ENCODE measurements around the gene EP300.
"Not testable (repeated sequence)": the region's sequence is repeated elsewhere in the genome, so short reads cannot be mapped to it uniquely, and the experiment has no call there.

EP300 gene

GRCh38 chr22:41169157-41169556 lies 76.8 kb downstream of the EP300 start:
- DNase-seq: no peak

GRCh38 chr22:41171996-41172395 lies 79.6 kb downstream of the EP300 start:
- no peak for DNase-seq

- DNase-seq: no peak
Observed at GRCh38 chr22:41175546-41175945, 83.2 kb downstream of the EP300 start.

GRCh38 chr22:41177040-41177621 lies 84.7 kb downstream of the EP300 start:
- no peak for DNase-seq

- no peak for DNase-seq
Observed at GRCh38 chr22:41177622-41178424, 85.4 kb downstream of the EP300 start.

GRCh38 chr22:41178425-41178975 lies 86.1 kb downstream of the EP300 start:
- no peak for DNase-seq

- DNase-seq: not testable (repeated sequence)
Observed at GRCh38 chr22:41180362-41180761, 88.0 kb downstream of the EP300 start.

- DNase-seq: no peak
Observed at GRCh38 chr22:41180926-41181325, 88.5 kb downstream of the EP300 start.

- no peak for DNase-seq
Observed at GRCh38 chr22:41181349-41182241, 89.2 kb downstream of the EP300 start.

GRCh38 chr22:41184679-41185078 lies 92.3 kb downstream of the EP300 start:
- DNase-seq: no peak

GRCh38 chr22:41191467-41191866 lies 99.1 kb downstream of the EP300 start:
- DNase-seq: no peak

GRCh38 chr22:41193829-41194228 lies 101.4 kb downstream of the EP300 start:
- no peak for DNase-seq

GRCh38 chr22:41197038-41197972 lies 104.9 kb downstream of the EP300 start:
- DNase-seq: peak; percentile 92

- peak; percentile 47 for DNase-seq
Observed at GRCh38 chr22:41198027-41198580, 105.7 kb downstream of the EP300 start.

- DNase-seq: no peak
Observed at GRCh38 chr22:41201141-41201540, 108.7 kb downstream of the EP300 start.

- DNase-seq: no peak
Observed at GRCh38 chr22:41203118-41203517, 110.7 kb downstream of the EP300 start.

GRCh38 chr22:41204066-41204465 lies 111.7 kb downstream of the EP300 start:
- no peak for DNase-seq

- DNase-seq: peak; percentile 95
Observed at GRCh38 chr22:41204992-41205900, 112.9 kb downstream of the EP300 start, which contains the start of gene L3MBTL2. Gene L3MBTL2 (plus strand): TSS chr22:41205312. CDS start chr22:41205363, 51 bp downstream.

GRCh38 chr22:41206719-41207118 lies 114.3 kb downstream of the EP300 start:
- DNase-seq: no peak

- DNase-seq: no peak
Observed at GRCh38 chr22:41215409-41215808, 123.0 kb downstream of the EP300 start.

Measured in retina (tissue), 1 donor.